ENCODE measurements around the gene TTLL8.

GRCh38 chr22:49986325-49986724 is 71.8 kb downstream of the TTLL8 start:
- TF ChIP-seq, protein P1, sequence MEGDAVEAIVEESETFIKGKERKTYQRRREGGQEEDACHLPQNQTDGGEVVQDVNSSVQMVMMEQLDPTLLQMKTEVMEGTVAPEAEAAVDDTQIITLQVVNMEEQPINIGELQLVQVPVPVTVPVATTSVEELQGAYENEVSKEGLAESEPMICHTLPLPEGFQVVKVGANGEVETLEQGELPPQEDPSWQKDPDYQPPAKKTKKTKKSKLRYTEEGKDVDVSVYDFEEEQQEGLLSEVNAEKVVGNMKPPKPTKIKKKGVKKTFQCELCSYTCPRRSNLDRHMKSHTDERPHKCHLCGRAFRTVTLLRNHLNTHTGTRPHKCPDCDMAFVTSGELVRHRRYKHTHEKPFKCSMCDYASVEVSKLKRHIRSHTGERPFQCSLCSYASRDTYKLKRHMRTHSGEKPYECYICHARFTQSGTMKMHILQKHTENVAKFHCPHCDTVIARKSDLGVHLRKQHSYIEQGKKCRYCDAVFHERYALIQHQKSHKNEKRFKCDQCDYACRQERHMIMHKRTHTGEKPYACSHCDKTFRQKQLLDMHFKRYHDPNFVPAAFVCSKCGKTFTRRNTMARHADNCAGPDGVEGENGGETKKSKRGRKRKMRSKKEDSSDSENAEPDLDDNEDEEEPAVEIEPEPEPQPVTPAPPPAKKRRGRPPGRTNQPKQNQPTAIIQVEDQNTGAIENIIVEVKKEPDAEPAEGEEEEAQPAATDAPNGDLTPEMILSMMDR (IDR thresholded peaks at IDR 0.05), result no peak
- TF ChIP-seq POLR2AphosphoS5 (IDR thresholded peaks at IDR 0.05) (no peak), POLR2A (IDR thresholded peaks at IDR 0.05) (no peak)
